Non-pigmented ciliary epithelial cell (primary cell): ENCODE data around the gene FERMT1.
A peak's percentile ranks its signal among the peaks of the same experiment; 100 is the strongest.
"Not testable (repeated sequence)": the region's sequence is repeated elsewhere in the genome, so short reads cannot be mapped to it uniquely, and the experiment has no call there.

ENCODE experiments used
- DNase-seq: peaks from one replicate; pipeline ENCODE4 v3.0.0-alpha.2; 2010; ENCODE audit warnings: low read depth

Gene FERMT1

GRCh38 chr20:6070829-6071695 lies 51.8 kb downstream of the FERMT1 start:
- DNase-seq, result no peak

GRCh38 chr20:6069669-6070068 lies 53.2 kb downstream of the FERMT1 start:
- no peak for DNase-seq

- DNase-seq, result no peak
These were observed 55.0 kb downstream of the FERMT1 start for GRCh38 chr20:6067763-6068318.

- DNase-seq, result no peak
These were observed 56.2 kb downstream of the FERMT1 start for GRCh38 chr20:6066582-6066981.

- DNase-seq, result no peak
These were observed 61.3 kb downstream of the FERMT1 start for GRCh38 chr20:6061544-6061943.

GRCh38 chr20:6060213-6060612 lies 62.6 kb downstream of the FERMT1 start:
- no peak for DNase-seq

GRCh38 chr20:6058684-6059295 lies 64.0 kb downstream of the FERMT1 start:
- DNase-seq, result no peak

- no peak for DNase-seq
These were observed 65.1 kb downstream of the FERMT1 start for GRCh38 chr20:6057691-6058090.

GRCh38 chr20:6057139-6057538 lies 65.7 kb downstream of the FERMT1 start:
- DNase-seq, result no peak

GRCh38 chr20:6055981-6056569 lies 66.8 kb downstream of the FERMT1 start:
- no peak for DNase-seq

GRCh38 chr20:6055161-6055783 lies 67.6 kb downstream of the FERMT1 start:
- DNase-seq, result no peak

- DNase-seq, result not testable (repeated sequence)
These were observed 68.2 kb downstream of the FERMT1 start for GRCh38 chr20:6054689-6055051.

- DNase-seq, result no peak
These were observed 68.8 kb downstream of the FERMT1 start, which contains the start of gene LRRN4 for GRCh38 chr20:6053776-6054688. Gene LRRN4, minus strand, starts transcription at chr20:6054060. Its CDS starts 1,261 bp downstream, at chr20:6052799.

GRCh38 chr20:6053064-6053775 lies 69.6 kb downstream of the FERMT1 start:
- DNase-seq, result no peak

GRCh38 chr20:6051505-6051904 lies 71.3 kb downstream of the FERMT1 start:
- peak; percentile 59 for DNase-seq

GRCh38 chr20:6048391-6048790 lies 74.4 kb downstream of the FERMT1 start:
- no peak for DNase-seq

- no peak for DNase-seq
These were observed 76.4 kb downstream of the FERMT1 start for GRCh38 chr20:6046432-6046831.

- DNase-seq, result no peak
These were observed 77.3 kb downstream of the FERMT1 start for GRCh38 chr20:6045566-6045965.

GRCh38 chr20:6044115-6044514 lies 78.7 kb downstream of the FERMT1 start:
- DNase-seq, result no peak

- no peak for DNase-seq
These were observed 81.0 kb downstream of the FERMT1 start for GRCh38 chr20:6041808-6042265.
